ENCODE measurements around the gene LRRC36. TPM values are rescaled to one million over a fixed set of nuclear protein-coding genes. Genes with fewer than 3 reads are reported as not detected.

Gene LRRC36
- total RNA-seq, 1 donor from 2014 or later, result 0.23 TPM

DNA sequence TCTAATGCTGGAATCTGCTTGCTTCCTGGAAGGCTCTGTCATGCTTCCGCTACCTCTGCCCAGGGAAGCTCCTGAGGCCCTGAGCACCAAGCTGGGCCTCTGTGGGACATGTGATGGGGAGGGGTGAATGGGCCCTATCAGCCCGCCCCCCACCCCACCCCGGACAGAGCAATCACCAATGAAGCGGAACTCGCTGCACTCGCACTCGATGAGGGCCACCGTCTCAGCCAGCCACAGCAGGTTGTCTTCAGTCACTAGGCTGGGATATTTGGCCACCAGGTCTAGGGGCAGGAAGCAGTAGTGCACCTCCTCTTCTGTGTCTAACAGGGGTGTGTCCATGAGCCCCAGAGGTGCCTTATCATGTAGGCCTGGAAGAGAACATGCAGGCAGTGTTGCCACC, 23.6 kb upstream of the LRRC36 start:
- H3K36me3 Mint-ChIP-seq (ENCODE audit: low read depth), result no peaks in the 10 kb centered on the region

DNA sequence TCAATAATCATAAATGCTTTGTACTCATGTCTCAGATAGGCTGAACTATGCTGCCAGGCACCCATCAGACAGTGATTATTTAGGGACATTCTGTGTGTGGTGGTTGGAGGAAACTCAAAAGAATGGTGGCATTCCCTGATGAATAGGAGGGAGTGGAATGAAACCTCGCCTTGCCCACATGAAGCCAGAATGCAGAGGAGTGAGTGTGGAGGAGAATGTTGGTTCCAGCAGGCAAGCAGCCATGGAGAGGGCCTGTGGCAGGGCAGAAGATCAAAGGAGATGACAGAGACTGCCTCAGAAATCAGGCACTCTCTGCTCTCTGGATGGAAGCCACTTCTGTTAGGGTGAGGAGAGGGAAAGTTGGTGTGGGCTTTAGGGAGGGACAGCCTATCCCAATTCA, 22.6 kb upstream of the LRRC36 start:
- no peak for DNase-seq (ENCODE audit: low spot score)
- H3K36me3 Mint-ChIP-seq (ENCODE audit: low read depth), result no peaks in the 10 kb centered on the region
- no peaks in the 10 kb centered on the region for H3K27me3 Mint-ChIP-seq (ENCODE audit: insufficient read depth)
- no peaks in the 10 kb centered on the region for H3K9me3 Mint-ChIP-seq
- intact Hi-C loops (cut with micrococcal nuclease), result no loop called here
- peak overlapping the region; percentile 31 for H3K27ac Mint-ChIP-seq
- H3K4me3 Mint-ChIP-seq, result no peak overlapping the region
- peaks cover 12% of the 10 kb centered on the region for H3K4me1 Mint-ChIP-seq (ENCODE audit: low read depth)

More for the DNA sequence above, 23.6 kb upstream of the LRRC36 start:
- no peaks in the 10 kb centered on the region for H3K27me3 Mint-ChIP-seq (ENCODE audit: insufficient read depth)
- DNase-seq (ENCODE audit: low spot score), result no peak
- H3K9me3 Mint-ChIP-seq, result no peaks in the 10 kb centered on the region
- peaks cover 5% of the 10 kb centered on the region for H3K4me1 Mint-ChIP-seq (ENCODE audit: low read depth)
- intact Hi-C loops (cut with micrococcal nuclease), result no loop called here
- no peak overlapping the region for H3K27ac Mint-ChIP-seq
- H3K4me3 Mint-ChIP-seq, result no peak overlapping the region

DNA sequence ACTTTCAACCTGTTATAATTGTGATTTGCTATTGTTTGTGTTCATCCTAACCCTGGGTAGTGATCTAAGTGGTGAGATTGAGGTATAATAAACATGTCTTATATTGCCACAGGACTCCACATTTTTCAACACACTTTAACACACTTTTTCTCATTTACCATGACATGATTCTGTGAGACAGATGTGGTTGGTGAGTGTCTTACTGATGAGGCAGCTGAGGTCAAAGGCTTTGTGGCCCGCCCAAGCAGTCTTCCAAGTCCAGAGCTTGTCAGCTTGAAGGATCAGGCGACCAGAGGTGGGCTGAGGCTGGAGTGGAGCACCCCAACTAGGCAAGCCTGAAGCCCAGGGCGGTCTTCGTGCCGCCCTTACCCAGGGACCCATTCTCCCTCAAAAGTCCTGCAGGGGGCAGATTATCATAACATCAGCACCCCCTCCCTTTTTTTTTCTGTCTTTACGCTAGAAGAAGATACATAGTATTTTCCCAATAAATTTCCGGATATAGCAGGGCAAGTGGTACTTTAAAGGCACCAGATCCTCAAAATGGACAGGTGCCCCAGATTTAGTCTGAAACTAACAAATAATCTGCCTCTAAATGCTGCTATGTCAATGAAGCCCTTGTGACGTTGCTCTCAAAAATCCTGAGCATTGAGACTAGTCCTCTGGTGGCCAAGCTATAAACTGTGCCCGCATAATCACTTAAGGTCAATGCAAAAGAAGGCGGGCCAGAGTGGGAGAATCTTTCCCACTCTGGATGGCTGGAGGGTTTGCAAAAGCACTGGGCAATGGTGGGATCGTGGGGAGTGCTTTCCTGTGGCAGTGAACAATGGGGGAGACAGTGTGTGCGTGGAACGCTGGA, 21.2 kb upstream of the LRRC36 start:
- Mint-ChIP-seq H3K36me3 (ENCODE audit: low read depth) (no peaks in the 10 kb centered on the region), H3K27me3 (ENCODE audit: insufficient read depth) (no peaks in the 10 kb centered on the region), H3K9me3 (no peaks in the 10 kb centered on the region), H3K4me1 (ENCODE audit: low read depth) (peaks cover 26% of the 10 kb centered on the region), H3K4me3 (no peak overlapping the region), H3K27ac (no peak overlapping the region)
- DNase-seq (ENCODE audit: low spot score), result no peak
- intact Hi-C loops (cut with micrococcal nuclease), result no loop called here

DNA sequence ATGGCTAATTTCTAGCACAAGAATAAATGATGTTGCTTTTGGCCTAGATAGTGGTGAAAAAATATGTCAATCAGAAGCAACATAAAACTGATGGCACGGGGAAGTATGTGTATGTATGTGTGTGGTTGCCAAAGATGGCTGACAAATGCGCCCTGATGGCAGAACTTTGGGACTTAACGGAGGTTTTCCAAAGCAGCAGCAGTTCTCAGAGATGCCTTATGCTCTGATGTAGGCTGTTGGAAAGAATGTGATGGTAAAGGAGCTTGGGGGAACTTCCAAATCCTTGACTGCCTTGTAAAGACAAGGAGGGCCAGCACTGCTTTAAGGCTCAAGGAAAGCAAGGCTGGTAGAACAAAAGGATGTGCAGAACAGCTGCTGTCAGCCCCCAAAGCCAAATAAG, 16.1 kb upstream of the LRRC36 start:
- intact Hi-C loops (cut with micrococcal nuclease), result loop anchor here (5.0 kb wide), 1 partner anchor 118 kb away; the partner anchor contains the start of genes E2F4 and EXOC3L1
- peak overlapping the region; percentile 98 for H3K27ac Mint-ChIP-seq
- no peak overlapping the region for H3K4me3 Mint-ChIP-seq
- no peak for DNase-seq (ENCODE audit: low spot score)
- no peaks in the 10 kb centered on the region for H3K9me3 Mint-ChIP-seq
- H3K27me3 Mint-ChIP-seq (ENCODE audit: insufficient read depth), result no peaks in the 10 kb centered on the region
- H3K36me3 Mint-ChIP-seq (ENCODE audit: low read depth), result peaks cover 2% of the 10 kb centered on the region
- H3K4me1 Mint-ChIP-seq (ENCODE audit: low read depth), result peaks cover 45% of the 10 kb centered on the region

DNA sequence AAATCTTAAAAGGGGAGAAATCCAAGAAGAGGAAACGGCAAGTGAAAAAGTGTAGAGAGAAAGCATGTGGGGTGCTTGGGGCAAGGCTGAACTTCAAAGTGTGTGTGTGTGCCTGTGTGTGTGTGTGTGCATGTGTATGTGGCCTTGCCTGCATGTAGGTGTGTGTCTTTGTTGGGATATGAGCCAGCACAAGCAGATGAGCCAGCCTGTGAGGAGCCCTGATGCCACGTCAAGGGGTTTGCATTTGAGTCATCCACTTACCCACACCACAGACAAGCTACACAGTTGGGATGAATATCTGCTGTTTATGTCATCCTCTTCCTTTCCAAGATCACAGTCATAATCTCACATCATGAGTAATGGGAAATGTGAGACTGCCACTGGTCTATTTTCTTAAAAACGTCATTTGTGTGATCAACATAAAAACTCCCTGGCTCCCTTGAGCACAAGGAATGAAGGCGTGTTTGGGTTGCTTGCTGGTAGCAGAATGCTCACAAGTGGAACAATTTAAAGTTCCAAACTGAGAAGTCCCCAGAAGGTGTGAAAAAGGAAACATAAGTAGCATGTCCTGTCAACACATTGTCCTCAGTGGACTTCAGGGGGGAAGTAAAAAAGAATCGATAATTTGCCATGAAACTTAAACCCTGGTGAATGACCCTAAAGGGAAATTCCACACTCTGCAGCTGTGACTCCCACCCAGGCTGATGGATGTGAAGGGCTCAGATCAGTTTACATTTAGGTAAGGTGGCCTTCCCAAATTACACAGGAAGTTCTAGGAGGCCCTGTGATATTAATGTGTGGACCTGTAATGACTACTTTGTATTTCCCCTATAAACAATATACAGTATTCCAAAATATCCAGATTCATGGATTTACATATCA, 14.8 kb upstream of the LRRC36 start:
- H3K36me3 Mint-ChIP-seq (ENCODE audit: low read depth), result peaks cover 2% of the 10 kb centered on the region
- H3K27ac Mint-ChIP-seq, result peak overlapping the region; percentile 98
- peak overlapping the region; percentile 19 for H3K4me3 Mint-ChIP-seq
- no peaks in the 10 kb centered on the region for H3K27me3 Mint-ChIP-seq (ENCODE audit: insufficient read depth)
- intact Hi-C loops (cut with micrococcal nuclease), result loop anchor here (1.0 to 5.0 kb wide), 5 partner anchors 33 to 328 kb away; partner anchors contain the start of genes E2F4, EXOC3L1, FBXL8 and PLEKHG4
- H3K4me1 Mint-ChIP-seq (ENCODE audit: low read depth), result peaks cover 45% of the 10 kb centered on the region
- DNase-seq (ENCODE audit: low spot score), result peak; percentile 78
- H3K9me3 Mint-ChIP-seq, result no peaks in the 10 kb centered on the region

DNA sequence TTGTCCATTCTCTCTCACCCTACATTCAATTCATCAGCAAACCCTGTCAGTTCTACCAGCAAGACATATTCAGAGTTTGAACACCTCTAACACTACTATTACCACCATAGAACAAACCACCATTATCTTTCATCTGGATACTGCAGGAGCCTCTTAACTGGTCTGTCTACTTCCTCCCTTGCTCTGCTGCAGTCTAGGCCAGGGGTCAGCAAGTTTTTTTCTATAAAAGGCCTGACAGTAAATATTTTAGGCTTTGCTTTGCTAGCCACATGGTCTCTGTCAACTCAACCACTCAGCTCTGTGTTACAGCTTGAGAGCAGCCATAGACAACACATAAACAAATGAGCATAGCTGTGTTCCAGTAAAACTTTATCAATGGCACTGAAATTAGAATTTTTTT, 13.9 kb upstream of the LRRC36 start:
- DNase-seq (ENCODE audit: low spot score), result no peak
- H3K36me3 Mint-ChIP-seq (ENCODE audit: low read depth), result peaks cover 2% of the 10 kb centered on the region
- no peaks in the 10 kb centered on the region for H3K9me3 Mint-ChIP-seq
- intact Hi-C loops (cut with micrococcal nuclease), result loop anchor here (1.0 to 5.0 kb wide), 3 partner anchors 120 to 328 kb away; partner anchors contain the start of genes E2F4, EXOC3L1, FBXL8 and TRADD
- peak overlapping the region; percentile 24 for H3K4me3 Mint-ChIP-seq
- H3K4me1 Mint-ChIP-seq (ENCODE audit: low read depth), result peaks cover 45% of the 10 kb centered on the region
- peak overlapping the region; percentile 98 for H3K27ac Mint-ChIP-seq
- no peaks in the 10 kb centered on the region for H3K27me3 Mint-ChIP-seq (ENCODE audit: insufficient read depth)

DNA sequence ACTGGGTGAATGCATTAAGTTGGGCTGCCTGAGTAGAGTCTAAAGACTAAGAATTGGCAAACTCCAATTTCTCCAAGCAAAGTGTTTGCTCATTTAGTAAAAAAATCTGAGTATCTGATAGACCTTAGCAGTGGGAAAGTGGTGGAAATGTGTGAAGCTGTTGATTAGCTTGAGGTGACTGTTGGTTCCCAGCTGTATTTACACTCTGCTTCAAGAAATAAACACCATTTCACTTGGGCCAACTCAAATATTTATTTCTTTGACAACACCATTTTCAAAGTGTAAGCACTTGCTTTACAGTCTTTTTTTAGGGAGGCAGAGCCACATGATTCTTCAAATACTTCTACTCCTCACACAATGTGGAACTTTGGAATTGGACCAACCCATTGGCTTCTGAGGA, 8.8 kb upstream of the LRRC36 start:
- Mint-ChIP-seq H3K27me3 (ENCODE audit: insufficient read depth) (peaks cover 16% of the 10 kb centered on the region), H3K27ac (no peak overlapping the region), H3K4me3 (no peak overlapping the region), H3K36me3 (ENCODE audit: low read depth) (no peaks in the 10 kb centered on the region), H3K4me1 (ENCODE audit: low read depth) (no peaks in the 10 kb centered on the region), H3K9me3 (no peaks in the 10 kb centered on the region)
- intact Hi-C loops (cut with micrococcal nuclease), result no loop called here
- DNase-seq (ENCODE audit: low spot score), result no peak

DNA sequence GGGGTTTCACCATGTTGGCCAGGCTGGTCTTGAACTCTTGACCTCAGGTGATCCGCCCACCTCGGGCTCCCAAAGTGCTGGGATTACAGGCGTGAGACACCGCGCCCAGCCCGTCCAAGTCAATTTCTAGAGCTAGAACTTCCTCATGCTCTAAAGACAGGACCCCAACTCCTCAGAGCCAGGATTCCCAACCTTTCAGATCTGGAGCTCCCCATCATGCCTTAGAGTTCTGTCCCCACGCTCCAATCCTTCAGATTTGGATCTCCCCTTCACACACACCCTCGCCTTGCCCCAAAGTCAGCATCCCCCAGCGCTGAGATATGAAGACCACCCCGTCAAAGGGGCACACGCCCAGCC, 522 bp upstream of the LRRC36 start:
- H3K27me3 Mint-ChIP-seq (ENCODE audit: insufficient read depth), result peaks cover 47% of the 10 kb centered on the region
- H3K27ac Mint-ChIP-seq, result peak overlapping the region; percentile 56
- peaks cover 5% of the 10 kb centered on the region for H3K4me1 Mint-ChIP-seq (ENCODE audit: low read depth)
- DNase-seq (ENCODE audit: low spot score), result no peak
- intact Hi-C loops (cut with micrococcal nuclease), result no loop called here
- no peaks in the 10 kb centered on the region for H3K9me3 Mint-ChIP-seq
- H3K4me3 Mint-ChIP-seq, result peak overlapping the region; percentile 87
- H3K36me3 Mint-ChIP-seq (ENCODE audit: low read depth), result no peaks in the 10 kb centered on the region

DNA sequence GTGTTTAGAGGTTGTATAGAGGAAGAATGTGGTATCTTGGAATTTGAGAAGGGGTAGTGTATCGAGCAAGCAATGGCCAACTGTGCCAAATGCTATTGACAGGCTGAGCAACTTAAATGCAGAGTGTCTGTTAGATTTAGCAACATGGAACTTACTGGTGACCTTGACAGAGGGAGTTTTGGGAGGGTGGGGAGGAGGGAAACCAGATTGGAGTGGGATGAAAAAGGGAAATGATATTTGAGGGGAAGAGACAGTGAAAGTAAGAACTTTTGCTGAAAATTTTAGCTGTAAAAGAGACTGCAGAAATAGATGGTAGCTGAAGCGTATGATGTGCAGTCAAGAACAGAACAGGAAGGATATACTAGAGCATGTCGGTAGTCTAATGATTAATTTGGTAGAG, 1.1 kb downstream of the LRRC36 start:
- H3K4me1 Mint-ChIP-seq (ENCODE audit: low read depth), result peaks cover 5% of the 10 kb centered on the region
- no peak for DNase-seq (ENCODE audit: low spot score)
- no peak overlapping the region for H3K27ac Mint-ChIP-seq
- no peaks in the 10 kb centered on the region for H3K9me3 Mint-ChIP-seq
- intact Hi-C loops (cut with micrococcal nuclease), result no loop called here
- H3K4me3 Mint-ChIP-seq, result no peak overlapping the region
- H3K36me3 Mint-ChIP-seq (ENCODE audit: low read depth), result no peaks in the 10 kb centered on the region
- peaks cover 41% of the 10 kb centered on the region for H3K27me3 Mint-ChIP-seq (ENCODE audit: insufficient read depth)

DNA sequence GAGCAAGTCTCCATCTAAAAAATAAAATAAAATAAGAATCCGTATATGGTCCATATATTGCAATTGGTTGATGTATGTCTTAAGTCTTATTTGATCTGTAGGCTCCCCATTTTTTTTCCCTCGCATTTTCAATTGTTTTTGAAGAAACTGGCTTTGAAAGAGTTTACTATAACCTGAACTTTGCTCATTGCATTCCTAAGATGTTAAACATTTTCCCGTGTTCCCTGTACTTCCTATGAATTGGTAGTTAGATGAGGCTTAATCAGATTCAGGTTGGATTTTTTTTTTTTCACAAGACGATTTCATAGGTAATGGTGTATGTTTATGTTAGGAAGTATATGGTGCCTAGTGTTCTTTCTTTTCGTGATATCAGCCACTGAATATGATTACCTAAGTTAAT, 3.3 kb downstream of the LRRC36 start:
- Mint-ChIP-seq H3K27me3 (ENCODE audit: insufficient read depth) (peaks cover 21% of the 10 kb centered on the region), H3K4me3 (no peak overlapping the region), H3K27ac (no peak overlapping the region), H3K9me3 (no peaks in the 10 kb centered on the region), H3K4me1 (ENCODE audit: low read depth) (peaks cover 5% of the 10 kb centered on the region), H3K36me3 (ENCODE audit: low read depth) (no peaks in the 10 kb centered on the region)
- intact Hi-C loops (cut with micrococcal nuclease), result no loop called here
- DNase-seq (ENCODE audit: low spot score), result no peak

DNA sequence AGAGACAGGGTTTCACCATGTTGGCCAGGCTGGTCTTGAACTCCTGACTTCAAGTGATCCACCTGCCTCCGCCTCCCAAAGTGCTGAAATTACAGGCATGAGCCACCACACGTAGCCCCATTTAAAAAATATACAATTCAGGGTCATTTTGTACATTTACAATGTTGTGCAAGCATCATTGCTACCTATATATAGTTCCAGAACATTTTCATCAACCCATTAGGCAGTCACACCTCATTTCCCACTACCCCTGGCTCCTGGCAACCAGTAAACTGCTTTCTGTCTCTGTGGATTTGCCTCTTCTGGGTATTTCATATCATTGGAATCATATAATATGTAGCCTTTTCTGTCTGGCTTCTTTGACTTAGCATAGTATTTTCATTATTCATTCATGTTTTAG, 6.7 kb downstream of the LRRC36 start:
- Mint-ChIP-seq H3K4me1 (ENCODE audit: low read depth) (no peaks in the 10 kb centered on the region), H3K27ac (no peak overlapping the region)

DNA sequence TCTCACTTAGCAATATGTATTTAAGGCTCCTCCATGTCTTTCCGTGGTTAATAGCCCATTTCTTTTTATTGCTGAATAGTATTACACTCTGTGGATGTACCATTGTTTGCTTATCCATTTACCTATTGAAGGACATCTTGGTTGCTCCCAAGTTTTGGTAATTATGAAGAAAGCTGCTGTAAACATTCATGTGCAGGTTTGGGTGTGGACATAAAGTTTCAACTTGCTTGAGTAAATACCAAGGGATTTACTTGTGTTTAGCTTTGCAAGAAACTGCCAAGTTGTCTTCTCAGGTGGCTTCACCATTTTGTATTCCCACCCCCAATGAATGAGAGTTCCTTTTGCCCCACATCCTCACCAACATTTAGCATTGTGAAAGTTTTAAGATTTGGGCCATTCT, 9.5 kb downstream of the LRRC36 start:
- Mint-ChIP-seq H3K4me1 (ENCODE audit: low read depth) (no peaks in the 10 kb centered on the region), H3K27ac (no peak overlapping the region), H3K4me3 (no peak overlapping the region), H3K36me3 (ENCODE audit: low read depth) (no peaks in the 10 kb centered on the region), H3K27me3 (ENCODE audit: insufficient read depth) (peaks cover 2% of the 10 kb centered on the region), H3K9me3 (no peaks in the 10 kb centered on the region)
- intact Hi-C loops (cut with micrococcal nuclease), result no loop called here
- no peak for DNase-seq (ENCODE audit: low spot score)

More for the DNA sequence above, 6.7 kb downstream of the LRRC36 start:
- intact Hi-C loops (cut with micrococcal nuclease), result no loop called here
- H3K36me3 Mint-ChIP-seq (ENCODE audit: low read depth), result no peaks in the 10 kb centered on the region
- H3K9me3 Mint-ChIP-seq, result no peaks in the 10 kb centered on the region
- H3K4me3 Mint-ChIP-seq, result no peak overlapping the region
- no peak for DNase-seq (ENCODE audit: low spot score)
- peaks cover 9% of the 10 kb centered on the region for H3K27me3 Mint-ChIP-seq (ENCODE audit: insufficient read depth)

DNA sequence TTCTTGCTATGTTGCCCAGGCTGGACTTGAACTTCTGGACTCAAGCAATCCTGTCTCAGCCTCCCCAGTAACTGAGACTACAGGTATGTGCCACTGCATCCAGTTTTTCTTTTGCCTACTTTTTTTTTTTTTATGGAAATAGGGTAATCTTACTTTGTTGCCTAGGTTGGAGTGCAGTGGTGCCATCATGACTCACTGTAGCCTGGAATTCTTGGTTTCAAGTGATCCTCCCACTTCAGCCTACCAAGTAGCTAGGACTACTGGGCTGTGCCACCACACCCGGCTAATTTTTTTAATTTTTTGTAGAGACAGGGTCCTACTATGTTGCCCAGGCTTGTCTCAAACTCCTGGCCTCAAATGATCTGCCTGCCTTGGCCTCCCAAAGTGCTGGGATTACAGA, 10.0 kb downstream of the LRRC36 start:
- intact Hi-C loops (cut with micrococcal nuclease), result no loop called here
- Mint-ChIP-seq H3K27ac (no peak overlapping the region), H3K4me1 (ENCODE audit: low read depth) (no peaks in the 10 kb centered on the region), H3K27me3 (ENCODE audit: insufficient read depth) (peaks cover 2% of the 10 kb centered on the region), H3K4me3 (no peak overlapping the region), H3K36me3 (ENCODE audit: low read depth) (no peaks in the 10 kb centered on the region), H3K9me3 (no peaks in the 10 kb centered on the region)
- no peak for DNase-seq (ENCODE audit: low spot score)

Data from activated T-helper 1 cell treated with anti-CD3 and anti-CD28 coated beads, Interleukin-12 subunit alpha, Interleukin-12 subunit beta, Interleukin-2, Interleukin-4 antibody, amounts not matched to agents 30 ng/mL and 10 ng/mL and 1 ng/mL, durations not matched to agents 14 hours and 24 hours and 36 hours (primary cell).